OCI-LY7 (cell line): ENCODE measurements around the gene PEX5L. TPM values are rescaled to one million over a fixed set of nuclear protein-coding genes. Genes with fewer than 3 reads are reported as not detected.

Source experiments
- BruUV-seq: library from RNA; stranded (reverse); fragments of 400-500 nt; replicated peaks from 2 replicates; lab custom pipeline; 2021; lab: Mats Ljungman, UMichigan
- CTCF ChIA-PET: fragments of 300-600 bp; sonication (Branson Sonifier 250); formaldehyde crosslinking; loops from one replicate; lab custom pipeline; 2022; ENCODE audit warnings: antibody characterized with exemption; ENCODE audit not compliant: unreplicated experiment; lab: Charles Lee
- POLR2A ChIA-PET: fragments of 300-600 bp; sonication (Branson Sonifier 250); formaldehyde crosslinking; loops from one replicate; lab custom pipeline; 2022; ENCODE audit warnings: antibody characterized with exemption; lab: Charles Lee
- DNase-seq: peaks from one replicate; pipeline ENCODE4 v3.0.0-alpha.2; 2015; ENCODE audit warnings: low spot score
- H2AFZ ChIP-seq: fragments of 200-600 bp; sonication (generic), shearing (Covaris generic); 2 replicates; pipeline ENCODE4 v1.6.1; 2014; ENCODE audit warnings: mild to moderate bottlenecking, antibody characterized with exemption, low read length, moderate library complexity
- H3K27ac ChIP-seq: fragments of 200-600 bp; sonication (generic); 2 replicates; pipeline ENCODE4 v1.5.1; 2014; ENCODE audit warnings: mixed run types, low read depth, mild to moderate bottlenecking, moderate library complexity, low read length, inconsistent platforms; ENCODE audit not compliant: poor library complexity, severe bottlenecking
- H3K36me3 ChIP-seq: fragments of 200-600 bp; sonication (generic); 2 replicates; pipeline ENCODE4 v1.6.1; 2014; ENCODE audit warnings: mild to moderate bottlenecking, antibody characterized with exemption, low read length, moderate library complexity, mixed read lengths; ENCODE audit not compliant: insufficient read depth
- H3K4me1 ChIP-seq: fragments of 200-600 bp; sonication (generic); 2 replicates; pipeline ENCODE4 v1.5.1; 2014; ENCODE audit warnings: mild to moderate bottlenecking, low read length; ENCODE audit not compliant: insufficient read depth, poor library complexity, severe bottlenecking
- H3K4me2 ChIP-seq: fragments of 200-600 bp; sonication (generic); 2 replicates; pipeline ENCODE4 v1.6.1; 2014; ENCODE audit warnings: mild to moderate bottlenecking, low read length
- H3K4me3 ChIP-seq: fragments of 200-600 bp; sonication (generic); 2 replicates; pipeline ENCODE4 v1.5.1; 2014; ENCODE audit warnings: mild to moderate bottlenecking, low read depth, low read length; ENCODE audit not compliant: poor library complexity, severe bottlenecking
- H3K79me2 ChIP-seq: fragments of 200-600 bp; sonication (generic); 2 replicates; pipeline ENCODE4 v1.6.1; 2016; ENCODE audit warnings: low read depth, mild to moderate bottlenecking, low read length, moderate library complexity, mixed read lengths; ENCODE audit not compliant: insufficient read depth
- H3K9me2 ChIP-seq: fragments of 200-600 bp; sonication (generic); 2 replicates; pipeline ENCODE4 v1.6.1; 2016; ENCODE audit warnings: mild to moderate bottlenecking, low read length, mixed read lengths; ENCODE audit not compliant: insufficient read depth
- H3K9me3 ChIP-seq: fragments of 200-600 bp; sonication (generic); 2 replicates; pipeline ENCODE4 v1.6.1; 2014; ENCODE audit warnings: mild to moderate bottlenecking, mixed run types, low read length, mixed read lengths
- H4K20me1 ChIP-seq: fragments of 200-600 bp; sonication (generic); 2 replicates; pipeline ENCODE4 v1.6.1; 2014; ENCODE audit warnings: mild to moderate bottlenecking, antibody characterized with exemption, low read length, moderate library complexity, mixed read lengths; ENCODE audit not compliant: insufficient read depth
- CTCF ChIP-seq: fragments of 200-600 bp; sonication (generic); conservative IDR thresholded peaks from 2 replicates; pipeline ENCODE4 v1.5.1; 2014; ENCODE audit warnings: mild to moderate bottlenecking, antibody characterized with exemption, low read length, moderate library complexity, mixed read lengths
- EZH2phosphoT487 ChIP-seq: fragments of 200-600 bp; sonication (generic); IDR thresholded peaks from 2 replicates; pipeline ENCODE4 v1.6.1; 2018; ENCODE audit warnings: low read depth, borderline replicate concordance, mild to moderate bottlenecking, mixed run types, antibody characterized with exemption, low read length, moderate library complexity, mixed read lengths
- intact Hi-C: fragments of 100-400 bp; cut with micrococcal nuclease; formaldehyde crosslinking; loops from one replicate; pipeline ENCODE4 v1.10.0; 2022; ENCODE audit not compliant: unreplicated experiment
- total RNA-seq, 2 experiments: library from RNA; depleted of rRNA in 1 of 2; stranded (reverse); fragments of >200 nt in 1 of 2; shearing (Covaris generic) in 1 of 2; gene quantifications; 2 replicates each; pipeline ENCODE4 v1.2.3, GENCODE V29; 2014 to 2022

Gene PEX5L
- total RNA-seq, 2 experiments from 2014 or later = not detected

DNA sequence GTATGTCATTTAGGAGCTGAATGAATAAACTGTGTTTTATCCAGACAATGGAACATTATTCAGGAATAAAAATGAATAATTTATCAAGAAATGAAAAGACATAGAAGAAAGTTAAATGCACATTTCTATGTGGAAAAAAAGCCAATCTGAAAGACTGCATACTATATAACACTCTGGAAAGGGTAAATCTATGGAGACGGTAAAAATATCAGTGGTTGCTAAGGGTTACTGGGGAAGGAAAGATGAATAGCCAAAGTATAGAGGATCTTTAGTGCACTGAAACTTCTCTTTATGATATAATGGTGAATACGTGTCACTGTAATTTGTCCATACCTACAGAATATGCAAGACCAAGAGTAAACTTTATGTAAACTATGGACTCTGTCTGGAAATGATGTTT is 46.0 kb upstream of the PEX5L start:
- TF ChIP-seq CTCF (no peak), EZH2phosphoT487 (no peak)
- Histone ChIP-seq H3K9me2 (no peaks in the 10 kb centered on the region), H3K4me3 (no peak overlapping the region), H3K79me2 (no peaks in the 10 kb centered on the region), H3K27ac (no peak overlapping the region), H3K9me3 (no peaks in the 10 kb centered on the region), H4K20me1 (no peaks in the 10 kb centered on the region), H3K4me2 (no peak overlapping the region), H3K36me3 (no peaks in the 10 kb centered on the region), H3K4me1 (no peaks in the 10 kb centered on the region), H2AFZ (no peak overlapping the region)
- intact Hi-C loops = no loop called here
- ChIA-PET CTCF (no interaction called here), POLR2A (interaction anchor here (0.7 kb wide), 1 partner anchor 19 kb away, joined by 4 read pairs; no protein-coding TSS in a partner anchor)
- no TSS peak for BruUV-seq
- DNase-seq = no peak

GRCh38 chr3:180078592-180078991 is 41.9 kb upstream of the PEX5L start:
- no peak for DNase-seq
- Histone ChIP-seq H4K20me1 (no peaks in the 10 kb centered on the region), H3K4me3 (no peak overlapping the region), H3K27ac (no peak overlapping the region), H2AFZ (no peak overlapping the region), H3K79me2 (no peaks in the 10 kb centered on the region), H3K9me3 (no peaks in the 10 kb centered on the region), H3K36me3 (no peaks in the 10 kb centered on the region), H3K9me2 (no peaks in the 10 kb centered on the region), H3K4me2 (no peak overlapping the region), H3K4me1 (no peaks in the 10 kb centered on the region)
- no TSS peak for BruUV-seq
- CTCF ChIA-PET = no interaction called here
- no peak for TF ChIP-seq EZH2phosphoT487
- no peak for TF ChIP-seq CTCF
- intact Hi-C loops = no loop called here
- POLR2A ChIA-PET = interaction anchor here (0.5 to 0.6 kb wide), 2 partner anchors 1004 to 1208 kb away, joined by 3 to 5 read pairs; no protein-coding TSS in a partner anchor

- intact Hi-C loops = no loop called here
- Histone ChIP-seq H4K20me1 (no peaks in the 10 kb centered on the region), H3K4me1 (no peaks in the 10 kb centered on the region), H2AFZ (no peak overlapping the region), H3K4me2 (no peak overlapping the region), H3K79me2 (no peaks in the 10 kb centered on the region), H3K27ac (no peak overlapping the region), H3K9me3 (no peaks in the 10 kb centered on the region), H3K4me3 (no peak overlapping the region), H3K9me2 (no peaks in the 10 kb centered on the region), H3K36me3 (no peaks in the 10 kb centered on the region)
- no TSS peak for BruUV-seq
- no peak for DNase-seq
- CTCF ChIA-PET = no interaction called here
- POLR2A ChIA-PET = interaction anchor here (1.0 kb wide), 1 partner anchor 740 kb away, joined by 3 read pairs; no protein-coding TSS in a partner anchor
- TF ChIP-seq EZH2phosphoT487 = no peak
These were observed 36.8 kb upstream of the PEX5L start for GRCh38 chr3:180073561-180073960.
